ENCODE data around the gene CTNNA1. TPM values are rescaled to one million over a fixed set of nuclear protein-coding genes. Genes with fewer than 3 reads are reported as not detected.

Gene CTNNA1
- total RNA-seq, 1 experiment from 2014 or later = 734 TPM

DNA sequence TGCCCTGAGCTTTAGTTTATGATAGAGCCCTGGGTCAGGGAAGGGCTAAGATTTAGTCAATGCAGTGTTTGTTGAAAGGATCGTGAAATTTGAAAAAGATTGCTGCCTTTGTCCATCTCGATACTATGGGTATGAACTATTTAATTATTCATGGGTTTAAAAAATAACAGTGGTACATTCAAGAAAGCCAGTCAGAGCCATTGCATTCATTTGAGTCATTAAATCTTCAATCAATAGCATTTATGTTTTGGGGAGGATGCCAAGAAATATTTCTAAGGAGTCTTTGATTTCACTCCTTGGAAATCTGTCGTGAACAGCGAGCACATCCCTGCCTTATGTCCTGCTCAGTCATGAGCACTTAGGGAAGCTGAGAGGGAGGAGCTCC is 176.3 kb downstream of the CTNNA1 start:
- Mint-ChIP-seq H3K27ac (ENCODE audit: unreplicated experiment) (peak overlapping the region; percentile 67), H3K4me3 (ENCODE audit: low read depth, unreplicated experiment) (peak overlapping the region; percentile 6), H3K9me3 (ENCODE audit: low read depth, unreplicated experiment) (no peaks in the 10 kb centered on the region), H3K36me3 (ENCODE audit: insufficient read depth, unreplicated experiment) (peaks cover 93% of the 10 kb centered on the region), H3K4me1 (ENCODE audit: low read depth, unreplicated experiment) (peaks cover 39% of the 10 kb centered on the region), H3K27me3 (ENCODE audit: unreplicated experiment) (no peaks in the 10 kb centered on the region)
- TF ChIP-seq, protein P1, sequence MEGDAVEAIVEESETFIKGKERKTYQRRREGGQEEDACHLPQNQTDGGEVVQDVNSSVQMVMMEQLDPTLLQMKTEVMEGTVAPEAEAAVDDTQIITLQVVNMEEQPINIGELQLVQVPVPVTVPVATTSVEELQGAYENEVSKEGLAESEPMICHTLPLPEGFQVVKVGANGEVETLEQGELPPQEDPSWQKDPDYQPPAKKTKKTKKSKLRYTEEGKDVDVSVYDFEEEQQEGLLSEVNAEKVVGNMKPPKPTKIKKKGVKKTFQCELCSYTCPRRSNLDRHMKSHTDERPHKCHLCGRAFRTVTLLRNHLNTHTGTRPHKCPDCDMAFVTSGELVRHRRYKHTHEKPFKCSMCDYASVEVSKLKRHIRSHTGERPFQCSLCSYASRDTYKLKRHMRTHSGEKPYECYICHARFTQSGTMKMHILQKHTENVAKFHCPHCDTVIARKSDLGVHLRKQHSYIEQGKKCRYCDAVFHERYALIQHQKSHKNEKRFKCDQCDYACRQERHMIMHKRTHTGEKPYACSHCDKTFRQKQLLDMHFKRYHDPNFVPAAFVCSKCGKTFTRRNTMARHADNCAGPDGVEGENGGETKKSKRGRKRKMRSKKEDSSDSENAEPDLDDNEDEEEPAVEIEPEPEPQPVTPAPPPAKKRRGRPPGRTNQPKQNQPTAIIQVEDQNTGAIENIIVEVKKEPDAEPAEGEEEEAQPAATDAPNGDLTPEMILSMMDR (IDR thresholded peaks at IDR 0.05; ENCODE audit: unreplicated experiment) = no peak
- no peak for DNase-seq
- CTCF ChIA-PET = interaction anchor here (0.6 to 1.0 kb wide), 2 partner anchors 113 to 334 kb away, joined by 3 read pairs; no protein-coding TSS in a partner anchor
- no TSS peak for BruUV-seq (replicated peaks)
- intact Hi-C loops (cut with micrococcal nuclease; ENCODE audit: unreplicated experiment) = loop anchor here (10.0 kb wide), 1 partner anchor 205 kb away; no protein-coding TSS in a partner anchor

DNA sequence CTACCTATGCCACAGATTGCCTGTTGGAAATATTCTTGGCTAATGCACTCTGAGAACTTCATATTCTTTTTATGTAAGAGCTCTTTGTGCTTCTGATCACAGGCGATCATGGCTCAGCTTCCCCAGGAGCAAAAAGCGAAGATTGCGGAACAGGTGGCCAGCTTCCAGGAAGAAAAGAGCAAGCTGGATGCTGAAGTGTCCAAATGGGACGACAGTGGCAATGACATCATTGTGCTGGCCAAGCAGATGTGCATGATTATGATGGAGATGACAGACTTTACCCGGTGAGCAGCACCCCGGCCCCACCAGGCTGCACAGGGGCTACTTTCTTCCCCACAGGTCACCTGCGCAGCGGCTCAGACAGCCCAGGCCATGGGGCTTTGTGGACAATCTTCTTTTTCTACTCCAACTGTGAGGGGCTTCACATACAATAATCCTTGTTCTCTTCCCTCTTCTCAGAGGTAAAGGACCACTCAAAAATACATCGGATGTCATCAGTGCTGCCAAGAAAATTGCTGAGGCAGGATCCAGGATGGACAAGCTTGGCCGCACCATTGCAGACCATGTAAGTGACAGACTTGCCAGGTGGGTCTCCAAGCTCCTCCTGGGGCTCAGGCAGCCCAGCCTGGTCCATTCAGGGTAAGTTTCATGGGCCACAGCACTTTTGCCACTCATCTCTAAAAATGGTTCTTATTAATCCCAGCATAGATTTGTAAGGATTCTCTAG is 177.3 kb downstream of the CTNNA1 start:
- DNase-seq = no peak
- intact Hi-C loops (cut with micrococcal nuclease; ENCODE audit: unreplicated experiment) = no loop called here
- peaks cover 91% of the 10 kb centered on the region for H3K36me3 Mint-ChIP-seq (ENCODE audit: insufficient read depth, unreplicated experiment)
- no peaks in the 10 kb centered on the region for H3K9me3 Mint-ChIP-seq (ENCODE audit: low read depth, unreplicated experiment)
- no peak overlapping the region for H3K27ac Mint-ChIP-seq (ENCODE audit: unreplicated experiment)
- TF ChIP-seq, protein P1 (IDR thresholded peaks at IDR 0.05; ENCODE audit: unreplicated experiment) = no peak
- H3K4me1 Mint-ChIP-seq (ENCODE audit: low read depth, unreplicated experiment) = peaks cover 39% of the 10 kb centered on the region
- BruUV-seq (replicated peaks) = no TSS peak
- no peak overlapping the region for H3K4me3 Mint-ChIP-seq (ENCODE audit: low read depth, unreplicated experiment)
- no peaks in the 10 kb centered on the region for H3K27me3 Mint-ChIP-seq (ENCODE audit: unreplicated experiment)
- CTCF ChIA-PET = interaction anchor here (0.5 to 1.0 kb wide), 2 partner anchors 284 to 335 kb away, joined by 3 read pairs; no protein-coding TSS in a partner anchor

DNA sequence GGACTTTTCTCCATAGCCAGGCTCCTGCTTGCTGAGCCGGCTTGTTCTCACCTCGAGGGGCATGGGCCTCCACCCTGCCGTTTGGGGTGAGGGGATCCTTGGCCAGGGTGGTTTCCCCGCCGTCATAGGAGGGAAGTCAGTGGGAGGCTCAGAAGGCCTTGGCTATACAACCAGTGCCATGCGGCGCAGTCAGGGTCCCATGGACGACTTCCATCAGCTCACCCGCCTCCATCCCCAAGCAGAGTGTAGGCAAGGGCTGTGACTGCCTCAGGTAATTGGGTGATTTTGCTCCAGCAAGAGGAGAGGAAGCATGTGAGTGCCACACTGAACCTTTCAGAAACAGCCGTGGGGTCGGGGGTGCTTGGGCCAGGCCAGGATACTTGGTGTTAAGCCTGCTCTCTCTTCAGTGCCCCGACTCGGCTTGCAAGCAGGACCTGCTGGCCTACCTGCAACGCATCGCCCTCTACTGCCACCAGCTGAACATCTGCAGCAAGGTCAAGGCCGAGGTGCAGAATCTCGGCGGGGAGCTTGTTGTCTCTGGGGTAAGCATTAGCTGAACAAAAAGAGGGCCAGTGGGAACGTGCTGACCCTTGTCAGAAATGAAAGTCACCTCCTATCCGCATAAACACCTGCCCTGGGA is 179.1 kb downstream of the CTNNA1 start:
- intact Hi-C loops (cut with micrococcal nuclease; ENCODE audit: unreplicated experiment) = no loop called here
- no TSS peak for BruUV-seq (replicated peaks)
- H3K27ac Mint-ChIP-seq (ENCODE audit: unreplicated experiment) = peak overlapping the region; percentile 14
- CTCF ChIA-PET = interaction anchor here (0.5 kb wide), 1 partner anchor 322 kb away, joined by 3 read pairs; no protein-coding TSS in a partner anchor
- H3K4me1 Mint-ChIP-seq (ENCODE audit: low read depth, unreplicated experiment) = peaks cover 25% of the 10 kb centered on the region
- H3K27me3 Mint-ChIP-seq (ENCODE audit: unreplicated experiment) = no peaks in the 10 kb centered on the region
- H3K9me3 Mint-ChIP-seq (ENCODE audit: low read depth, unreplicated experiment) = no peaks in the 10 kb centered on the region
- peaks cover 91% of the 10 kb centered on the region for H3K36me3 Mint-ChIP-seq (ENCODE audit: insufficient read depth, unreplicated experiment)
- no peak for DNase-seq
- no peak overlapping the region for H3K4me3 Mint-ChIP-seq (ENCODE audit: low read depth, unreplicated experiment)
- TF ChIP-seq, protein P1 (IDR thresholded peaks at IDR 0.05; ENCODE audit: unreplicated experiment) = no peak

DNA sequence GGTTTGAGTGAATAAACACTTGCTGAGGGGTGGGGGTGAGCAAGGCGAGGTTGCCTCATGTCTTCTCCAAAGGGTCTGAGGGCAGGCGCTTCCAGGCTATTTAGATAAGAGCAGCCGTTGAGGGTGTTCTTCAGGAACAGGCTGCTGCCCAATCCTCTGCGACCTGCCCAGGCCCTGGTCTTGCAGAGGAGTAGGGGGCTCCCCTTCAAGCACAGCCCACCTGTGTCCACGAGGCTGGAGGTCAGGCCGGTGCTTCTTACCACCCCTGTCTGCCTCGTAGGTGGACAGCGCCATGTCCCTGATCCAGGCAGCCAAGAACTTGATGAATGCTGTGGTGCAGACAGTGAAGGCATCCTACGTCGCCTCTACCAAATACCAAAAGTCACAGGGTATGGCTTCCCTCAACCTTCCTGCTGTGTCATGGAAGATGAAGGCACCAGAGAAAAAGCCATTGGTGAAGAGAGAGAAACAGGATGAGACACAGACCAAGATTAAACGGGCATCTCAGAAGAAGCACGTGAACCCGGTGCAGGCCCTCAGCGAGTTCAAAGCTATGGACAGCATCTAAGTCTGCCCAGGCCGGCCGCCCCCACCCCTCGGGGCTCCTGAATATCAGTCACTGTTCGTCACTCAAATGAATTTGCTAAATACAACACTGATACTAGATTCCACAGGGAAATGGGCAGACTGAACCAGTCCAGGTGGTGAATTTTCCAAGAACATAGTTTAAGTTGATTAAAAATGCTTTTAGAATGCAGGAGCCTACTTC is 180.5 kb downstream of the CTNNA1 start:
- BruUV-seq (replicated peaks) = TSS peak; percentile 88
- no peak for DNase-seq
- Mint-ChIP-seq H3K9me3 (ENCODE audit: low read depth, unreplicated experiment) (no peaks in the 10 kb centered on the region), H3K4me3 (ENCODE audit: low read depth, unreplicated experiment) (no peak overlapping the region), H3K27ac (ENCODE audit: unreplicated experiment) (no peak overlapping the region), H3K4me1 (ENCODE audit: low read depth, unreplicated experiment) (peaks cover 11% of the 10 kb centered on the region), H3K36me3 (ENCODE audit: insufficient read depth, unreplicated experiment) (peaks cover 91% of the 10 kb centered on the region), H3K27me3 (ENCODE audit: unreplicated experiment) (no peaks in the 10 kb centered on the region)
- CTCF ChIA-PET = no interaction called here
- intact Hi-C loops (cut with micrococcal nuclease; ENCODE audit: unreplicated experiment) = no loop called here
- TF ChIP-seq, protein P1 (IDR thresholded peaks at IDR 0.05; ENCODE audit: unreplicated experiment) = no peak

Data from Calu3 (cell line).